A673 (cell line): ENCODE measurements around the gene EXOC8. TPM values are rescaled to one million over a fixed set of nuclear protein-coding genes. Genes with fewer than 3 reads are reported as not detected.

Experiments used
- BruUV-seq: library from RNA; stranded (reverse); fragments of 400-500 nt; replicated peaks from 2 replicates; lab custom pipeline; 2021; lab: Mats Ljungman, UMichigan
- CTCF ChIA-PET: fragments of 300-600 bp; sonication (Branson Sonifier 250); formaldehyde crosslinking; loops from one replicate; lab custom pipeline; 2022; ENCODE audit warnings: antibody characterized with exemption; lab: Charles Lee
- POLR2A ChIA-PET: fragments of 300-600 bp; sonication (Branson Sonifier 250); formaldehyde crosslinking; loops from one replicate; lab custom pipeline; 2022; ENCODE audit warnings: antibody characterized with exemption; ENCODE audit not compliant: low non-redundant PET; lab: Charles Lee
- DNase-seq: peaks from one replicate; pipeline ENCODE4 v3.0.0-alpha.2; 2015; ENCODE audit warnings: low spot score
- H3K27ac ChIP-seq: fragments of 200-600 bp; sonication (generic); 2 replicates; pipeline ENCODE4 v1.5.1; 2016; ENCODE audit warnings: mixed run types, low read depth, mild to moderate bottlenecking, mixed read lengths, antibody characterized with exemption, low read length; ENCODE audit not compliant: poor library complexity, severe bottlenecking
- H3K27me3 ChIP-seq: fragments of 200-600 bp; sonication (generic); replicated peaks from 2 replicates; pipeline ENCODE4 v1.6.1; 2017; ENCODE audit warnings: mixed run types, low read depth, mild to moderate bottlenecking, mixed read lengths, antibody characterized with exemption, low read length; ENCODE audit not compliant: insufficient read depth, poor library complexity
- H3K36me3 ChIP-seq: fragments of 200-600 bp; sonication (generic); 2 replicates; pipeline ENCODE4 v1.6.1; 2016; ENCODE audit warnings: mixed run types, mild to moderate bottlenecking, mixed read lengths, antibody characterized with exemption, low read length; ENCODE audit not compliant: insufficient read depth, poor library complexity, severe bottlenecking
- H3K4me1 ChIP-seq: fragments of 200-600 bp; sonication (generic); 2 replicates; pipeline ENCODE4 v1.6.1; 2017; ENCODE audit warnings: mixed run types, mild to moderate bottlenecking, mixed read lengths, antibody characterized with exemption, low read length; ENCODE audit not compliant: insufficient read depth, poor library complexity, severe bottlenecking
- H3K4me3 ChIP-seq: fragments of 200-600 bp; sonication (generic); 2 replicates; pipeline ENCODE4 v1.5.1; 2016; ENCODE audit warnings: low read depth, mixed run types, mild to moderate bottlenecking, mixed read lengths, low read length; ENCODE audit not compliant: poor library complexity, severe bottlenecking
- H3K9me3 ChIP-seq: fragments of 200-600 bp; sonication (generic); 2 replicates; pipeline ENCODE4 v1.6.1; 2016; ENCODE audit warnings: mixed run types, low read depth, mild to moderate bottlenecking, mixed read lengths, antibody characterized with exemption, low read length; ENCODE audit not compliant: poor library complexity, severe bottlenecking
- EZH2 ChIP-seq: fragments of 200-600 bp; sonication (generic); IDR thresholded peaks from 2 replicates; pipeline ENCODE4 v1.6.1; 2017; ENCODE audit warnings: borderline replicate concordance, low read depth, mild to moderate bottlenecking, mixed read lengths, antibody characterized with exemption, low read length; ENCODE audit not compliant: poor library complexity, severe bottlenecking
- intact Hi-C: fragments of 100-400 bp; cut with micrococcal nuclease; formaldehyde crosslinking; loops from one replicate; pipeline ENCODE4 v1.10.0; 2022; ENCODE audit not compliant: unreplicated experiment
- total RNA-seq: library from RNA; stranded (reverse); gene quantifications from 2 replicates; pipeline ENCODE4 v1.2.3, GENCODE V29; 2021
- TF ChIP-seq, protein P1 (sequence below): fragments of 300-800, 200-600 bp; sonication (generic); conservative IDR thresholded peaks from 2 replicates; pipeline ENCODE4 v1.5.1; 2017; ENCODE audit warnings: low read depth, mild to moderate bottlenecking, antibody characterized with exemption, low read length, moderate library complexity, mixed read lengths

The EXOC8 gene
- total RNA-seq, 1 experiment from 2014 or later: 13.8 TPM

GRCh38 chr1:231364192-231364591 is 26.5 kb upstream of the EXOC8 start:
- ChIA-PET POLR2A (no interaction called here), CTCF (no interaction called here)
- DNase-seq: no peak
- peaks cover 11% of the 10 kb centered on the region for H3K4me1 ChIP-seq
- no peaks in the 10 kb centered on the region for H3K9me3 ChIP-seq
- no peaks in the 10 kb centered on the region for H3K36me3 ChIP-seq
- H3K4me3 ChIP-seq: no peak overlapping the region
- no TSS peak for BruUV-seq
- no peak overlapping the region for H3K27ac ChIP-seq
- intact Hi-C loops: loop anchor here (5.0 kb wide), 1 partner anchor 58 kb away; the partner anchor contains the start of gene EGLN1
- H3K27me3 ChIP-seq: no peaks in the 10 kb centered on the region
- TF ChIP-seq EZH2: no peak
- TF ChIP-seq, protein P1, sequence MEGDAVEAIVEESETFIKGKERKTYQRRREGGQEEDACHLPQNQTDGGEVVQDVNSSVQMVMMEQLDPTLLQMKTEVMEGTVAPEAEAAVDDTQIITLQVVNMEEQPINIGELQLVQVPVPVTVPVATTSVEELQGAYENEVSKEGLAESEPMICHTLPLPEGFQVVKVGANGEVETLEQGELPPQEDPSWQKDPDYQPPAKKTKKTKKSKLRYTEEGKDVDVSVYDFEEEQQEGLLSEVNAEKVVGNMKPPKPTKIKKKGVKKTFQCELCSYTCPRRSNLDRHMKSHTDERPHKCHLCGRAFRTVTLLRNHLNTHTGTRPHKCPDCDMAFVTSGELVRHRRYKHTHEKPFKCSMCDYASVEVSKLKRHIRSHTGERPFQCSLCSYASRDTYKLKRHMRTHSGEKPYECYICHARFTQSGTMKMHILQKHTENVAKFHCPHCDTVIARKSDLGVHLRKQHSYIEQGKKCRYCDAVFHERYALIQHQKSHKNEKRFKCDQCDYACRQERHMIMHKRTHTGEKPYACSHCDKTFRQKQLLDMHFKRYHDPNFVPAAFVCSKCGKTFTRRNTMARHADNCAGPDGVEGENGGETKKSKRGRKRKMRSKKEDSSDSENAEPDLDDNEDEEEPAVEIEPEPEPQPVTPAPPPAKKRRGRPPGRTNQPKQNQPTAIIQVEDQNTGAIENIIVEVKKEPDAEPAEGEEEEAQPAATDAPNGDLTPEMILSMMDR: no peak

DNA sequence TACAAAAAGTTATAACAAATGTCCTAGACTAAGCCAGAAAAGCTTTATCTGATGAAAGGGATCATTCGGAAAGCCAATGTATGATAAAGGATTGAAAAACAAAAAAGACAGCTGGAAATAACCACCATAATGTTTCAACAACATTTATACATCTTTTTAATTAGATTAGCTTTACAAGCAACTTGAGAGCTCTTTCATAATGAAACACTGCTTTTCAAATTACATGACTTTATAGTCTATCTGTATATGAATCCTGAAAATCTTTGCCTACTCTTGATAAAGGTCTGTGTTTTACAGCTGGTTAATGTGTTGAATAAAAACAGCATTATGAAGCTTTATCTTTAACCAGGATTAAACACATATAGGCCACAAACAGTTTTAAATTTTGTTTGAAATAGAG is 26.0 kb upstream of the EXOC8 start:
- DNase-seq: no peak
- ChIA-PET CTCF (no interaction called here), POLR2A (no interaction called here)
- H3K4me3 ChIP-seq: no peak overlapping the region
- peaks cover 11% of the 10 kb centered on the region for H3K4me1 ChIP-seq
- TF ChIP-seq, protein P1: no peak
- no peaks in the 10 kb centered on the region for H3K36me3 ChIP-seq
- intact Hi-C loops: loop anchor here (5.0 kb wide), 1 partner anchor 59 kb away; the partner anchor contains the start of gene EGLN1
- no TSS peak for BruUV-seq
- H3K9me3 ChIP-seq: no peaks in the 10 kb centered on the region
- no peak overlapping the region for H3K27ac ChIP-seq
- H3K27me3 ChIP-seq: no peaks in the 10 kb centered on the region

DNA sequence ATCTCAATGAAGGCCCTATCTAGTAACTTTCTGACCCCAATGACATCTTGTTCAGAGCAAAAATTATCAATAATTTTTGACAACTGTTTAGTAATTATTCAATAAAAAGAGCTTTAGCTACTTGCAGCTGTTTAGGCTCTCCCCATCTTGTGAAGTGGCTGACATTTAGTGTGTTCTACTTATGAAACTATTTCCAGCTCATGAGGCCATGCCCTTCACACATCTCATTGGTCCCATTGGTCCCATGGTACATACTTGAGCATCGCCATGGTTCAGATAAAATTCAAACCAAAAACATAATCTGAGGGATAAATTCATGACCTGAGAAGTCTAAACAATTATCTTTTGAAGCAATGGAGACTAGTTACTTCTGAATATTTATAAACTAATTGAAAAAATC is 24.7 kb upstream of the EXOC8 start:
- Histone ChIP-seq H3K4me1 (peaks cover 11% of the 10 kb centered on the region), H3K4me3 (no peak overlapping the region), H3K27me3 (no peaks in the 10 kb centered on the region), H3K27ac (no peak overlapping the region), H3K9me3 (no peaks in the 10 kb centered on the region), H3K36me3 (no peaks in the 10 kb centered on the region)
- no peak for TF ChIP-seq EZH2
- TF ChIP-seq, protein P1: no peak
- POLR2A ChIA-PET: no interaction called here
- BruUV-seq: no TSS peak
- DNase-seq: no peak
- intact Hi-C loops: loop anchor here (5.0 kb wide), 1 partner anchor 60 kb away; the partner anchor contains the start of gene EGLN1
- CTCF ChIA-PET: no interaction called here
